ENCODE results near the gene SRPX. TPM values are rescaled to one million over a fixed set of nuclear protein-coding genes. Genes with fewer than 3 reads are reported as not detected.

The SRPX gene
- polyA plus RNA-seq, 1 of the 3 experiments (the other 2 are of a cell fraction), result 124 TPM

- H3K27ac ChIP-seq (ENCODE audit: low read depth in 2 of 2, low read length in 1 of 2), result no peak overlapping the region
- no peaks in the 10 kb centered on the region for H3K9me3 ChIP-seq
- TF ChIP-seq PBX3 (IDR thresholded peaks at IDR 0.05) (no peak), ZBTB33 (IDR thresholded peaks at IDR 0.05; ENCODE audit: borderline replicate concordance, low read depth) (no peak), MEF2A (IDR thresholded peaks at IDR 0.05; ENCODE audit: borderline replicate concordance, low read depth) (no peak), FOXJ3 (CRISPR knock-in tag; IDR thresholded peaks at IDR 0.05) (no peak), USF1 (IDR thresholded peaks at IDR 0.05; ENCODE audit: borderline replicate concordance, low read depth) (no peak), CHD2 (IDR thresholded peaks at IDR 0.05; ENCODE audit: low read length, partially characterized antibody) (no peak), TEAD4 (IDR thresholded peaks at IDR 0.05; ENCODE audit: borderline replicate concordance, insufficient read depth) (no peak), IRF3 (IDR thresholded peaks at IDR 0.05; ENCODE audit: low read depth, low read length) (no peak), POLR2AphosphoS5 (IDR thresholded peaks at IDR 0.05; ENCODE audit: low read depth, low read length) (no peak), NFIC (IDR thresholded peaks at IDR 0.05; ENCODE audit: borderline replicate concordance) (no peak), SMC3 (IDR thresholded peaks at IDR 0.05; ENCODE audit: low read depth, low read length) (no peak), TAF1 (IDR thresholded peaks at IDR 0.05; ENCODE audit: borderline replicate concordance, low read depth, low read length) (no peak), MAX (IDR thresholded peaks at IDR 0.05; ENCODE audit: low read depth) (no peak), GABPA (IDR thresholded peaks at IDR 0.05; ENCODE audit: low read depth) (no peak)
- H2AFZ ChIP-seq (ENCODE audit: low read depth), result no peak overlapping the region
- no peak overlapping the region for H3K4me3 ChIP-seq (ENCODE audit: low read depth in 2 of 2, low read length in 1 of 2)
- CTCF ChIA-PET, result interaction anchor here (0.9 to 3.0 kb wide), 6 partner anchors 10 to 420 kb away, joined by 3 to 30 read pairs (median 9); no protein-coding TSS in a partner anchor
- H3K9me2 ChIP-seq, result no peaks in the 10 kb centered on the region
- no peaks in the 10 kb centered on the region for H3K79me2 ChIP-seq (ENCODE audit: insufficient read depth)
- H3K4me1 ChIP-seq (ENCODE audit: control insufficient read depth in 1 of 2, insufficient read depth in 2 of 2, low read depth in 1 of 2, low read length in 1 of 2), result no peaks in the 10 kb centered on the region
- H3K27me3 ChIP-seq (ENCODE audit: insufficient read depth), result no peaks in the 10 kb centered on the region
- POLR2A ChIA-PET, result no interaction called here
- H4K20me1 ChIP-seq (ENCODE audit: insufficient read depth), result no peaks in the 10 kb centered on the region
- H3K9ac ChIP-seq, result no peak overlapping the region
- WGBS (ENCODE audit: low lambda C conversion rate), result 60% methylated on average over 1 of the region's 1 CpG
- no peaks in the 10 kb centered on the region for H3F3A ChIP-seq (replicated peaks; ENCODE audit: insufficient read depth)
- no peak overlapping the region for H3K4me2 ChIP-seq
- no peaks in the 10 kb centered on the region for H3K36me3 ChIP-seq (replicated peaks in 1 of 2; ENCODE audit: control insufficient read depth in 1 of 2, insufficient read depth in 2 of 2, low read length in 1 of 2)
- no peak for DNase-seq
Observed at GRCh38 chrX:38165023-38165422, 55.6 kb downstream of the SRPX start.
